Bronchial smooth muscle cell (primary cell): Measurements from ENCODE around the gene CACNA1H. TPM values are rescaled to one million over a fixed set of nuclear protein-coding genes. Genes with fewer than 3 reads are reported as not detected.

ENCODE experiments used
- total RNA-seq: library from RNA; depleted of rRNA; stranded (reverse); fragments of >200 nt; gene quantifications from 2 replicates; pipeline ENCODE4 v1.2.1, GENCODE V29; 2014

Gene CACNA1H
- total RNA-seq, result under 0.01 and 0.43 TPM in 2 replicates

GRCh38 chr16:1152651-1153259 is at the start of gene CACNA1H:
Gene CACNA1H (plus strand): TSS chr16:1153106. CDS start chr16:1153738, 632 bp downstream.

GRCh38 chr16:1225051-1225451 is 72.1 kb downstream of the CACNA1H start, which contains the start of gene TPSG1:
Gene TPSG1 (minus strand): TSS chr16:1225268. CDS start chr16:1225252, 16 bp downstream.

DNA sequence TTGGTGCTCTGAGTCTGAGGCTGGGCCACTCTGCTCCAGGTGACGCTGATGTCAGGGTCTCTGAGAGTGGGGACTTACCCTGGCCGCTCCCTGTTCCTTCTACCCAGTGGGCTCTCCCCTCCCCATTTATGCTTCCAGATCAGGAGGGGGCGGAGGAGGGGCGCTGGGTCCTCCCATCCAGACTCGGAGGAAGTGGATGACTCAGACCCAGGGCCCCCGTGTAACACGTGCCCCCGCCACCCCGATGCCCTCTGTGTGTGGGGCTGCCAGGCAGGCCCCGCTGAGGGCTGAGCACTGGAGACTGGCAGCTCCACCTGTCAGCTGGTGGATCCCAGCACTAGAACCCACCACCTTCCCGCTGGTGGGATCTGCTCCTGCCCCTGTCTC is 77.2 kb downstream of the CACNA1H start, which contains the start of gene TPSB2:
Gene TPSB2 (minus strand): TSS at position 101 of the 387 bp plus-strand sequence. CDS start 233 bp downstream, outside the sequence.

GRCh38 chr16:1240436-1240835 is 87.5 kb downstream of the CACNA1H start, which contains the start of gene TPSAB1:
Gene TPSAB1 (plus strand): TSS chr16:1240705. CDS start chr16:1240939, 234 bp downstream.

GRCh38 chr16:1255276-1256122 is 102.6 kb downstream of the CACNA1H start, which contains the start of gene TPSD1:
Gene TPSD1 (plus strand): TSS chr16:1256069. CDS start chr16:1256281, 212 bp downstream.

Other genes with a start within 250 kb of the CACNA1H start
- gene LMF1, start 182.1 kb upstream of the CACNA1H start, total RNA-seq, result 13.4 and 14.3 TPM in 2 replicates
- gene SOX8, start 171.3 kb upstream of the CACNA1H start, total RNA-seq, result 0.16 and 0.17 TPM in 2 replicates
- gene SSTR5, start 80.4 kb upstream of the CACNA1H start, total RNA-seq, result not detected in 2 replicates
- not detected in 2 replicates for gene C1QTNF8, start 56.9 kb upstream of the CACNA1H start, total RNA-seq
- not detected in 2 replicates for gene TPSG1, start 72.2 kb downstream of the CACNA1H start, total RNA-seq
- gene TPSB2, start 77.1 kb downstream of the CACNA1H start, total RNA-seq, result not detected in 2 replicates
- gene TPSAB1, start 87.6 kb downstream of the CACNA1H start, total RNA-seq, result not detected in 2 replicates
- gene TPSD1, start 103.0 kb downstream of the CACNA1H start, total RNA-seq, result not detected in 2 replicates
- 35.6 and 35.7 TPM in 2 replicates for gene UBE2I, start 156.5 kb downstream of the CACNA1H start, total RNA-seq
- gene BAIAP3, start 180.5 kb downstream of the CACNA1H start, total RNA-seq, result 0.32 and 0.34 TPM in 2 replicates
- 48.5 and 67.5 TPM in 2 replicates for gene TSR3, start 198.8 kb downstream of the CACNA1H start, total RNA-seq
- 45.9 and 58.0 TPM in 2 replicates for gene GNPTG, start 198.8 kb downstream of the CACNA1H start, total RNA-seq